ENCODE results near the gene HAUS5.

- TF ChIP-seq CTCF (IDR thresholded peaks at IDR 0.05; ENCODE audit: poor library complexity) = no peak
- TF ChIP-seq EZH2 (IDR thresholded peaks at IDR 0.05; ENCODE audit: borderline replicate concordance) = no peak
Measured at GRCh38 chr19:35612224-35612558, 344 bp upstream of the HAUS5 start.
